HEK293 (cell line): ENCODE data around the gene SLC41A1.
"Not testable (repeated sequence)": the region's sequence is repeated elsewhere in the genome, so short reads cannot be mapped to it uniquely, and the experiment has no call there.

Source experiments
- CTCF ChIA-PET: fragments of 350-600 bp; formaldehyde crosslinking; extraction: SDS; loops from one replicate; lab custom pipeline; 2021; ENCODE audit warnings: antibody characterized with exemption; lab: Yijun Ruan, JAX
- POLR2A ChIA-PET: fragments of 300-600 bp; formaldehyde crosslinking; extraction: SDS; loops from one replicate; lab custom pipeline; 2020; ENCODE audit warnings: antibody characterized with exemption, inconsistent platforms; lab: Yijun Ruan, JAX
- H3K27ac ChIP-seq: fragments of 200-500 bp; sonication (Bioruptor generic); 2 replicates; pipeline ENCODE4 v1.5.1; 2014; ENCODE audit warnings: low read depth, low read length, control low read depth, inconsistent platforms; ENCODE audit errors: extremely low read depth
- H3K36me3 ChIP-seq, 2 experiments: fragments of 200-500 bp in 1 of 2; sonication (Bioruptor generic) in 1 of 2; 1 replicate in 1 of 2; 2 replicates in 1 of 2; pipeline ENCODE4 v1.5.1; 2014 to 2017; ENCODE audit warnings: inconsistent platforms in 2 of 2, low read length in 2 of 2; ENCODE audit not compliant: control insufficient read depth in 2 of 2, insufficient read depth in 1 of 2
- H3K4me1 ChIP-seq: fragments of 200-500 bp; sonication (Bioruptor generic); 2 replicates; pipeline ENCODE4 v1.5.1; 2014; ENCODE audit warnings: mild to moderate bottlenecking, low read length, inconsistent platforms; ENCODE audit not compliant: control insufficient read depth, insufficient read depth
- H3K4me3 ChIP-seq: 2 replicates; pipeline ENCODE4 v1.5.1; 2011; ENCODE audit warnings: low read depth, mild to moderate bottlenecking, control low read depth, low read length, moderate library complexity
- H3K9me3 ChIP-seq: fragments of 200-500 bp; sonication (Bioruptor generic); 2 replicates; pipeline ENCODE4 v1.5.1; 2014; ENCODE audit warnings: low read depth, low read length, inconsistent platforms; ENCODE audit not compliant: control insufficient read depth, insufficient read depth
- SCRT2 ChIP-seq: fragments of 450-650 bp; formaldehyde crosslinking; IDR thresholded peaks from 2 replicates; pipeline ENCODE4 v1.5.1; 2016; ENCODE audit warnings: missing biosample characterization, missing genetic modification characterization
- SETDB1 ChIP-seq: IDR thresholded peaks from one replicate; pipeline ENCODE4 v1.6.1; 2017; ENCODE audit warnings: mild to moderate bottlenecking, low read length, moderate library complexity, mixed read lengths; ENCODE audit not compliant: insufficient read length
- SP7 ChIP-seq: fragments of 450-650 bp; formaldehyde crosslinking; IDR thresholded peaks from 2 replicates; pipeline ENCODE4 v1.5.1; 2016; ENCODE audit warnings: missing biosample characterization, missing genetic modification characterization
- ZBTB21 ChIP-seq: fragments of 450-650 bp; formaldehyde crosslinking; IDR thresholded peaks from 2 replicates; pipeline ENCODE4 v1.5.1; 2017; ENCODE audit warnings: missing biosample characterization, missing genetic modification characterization
- ZFP37 ChIP-seq: fragments of 450-650 bp; formaldehyde crosslinking; IDR thresholded peaks from 2 replicates; pipeline ENCODE4 v1.5.1; 2016; ENCODE audit warnings: missing biosample characterization, missing genetic modification characterization
- ZNF174 ChIP-seq: fragments of 450-650 bp; formaldehyde crosslinking; IDR thresholded peaks from 2 replicates; pipeline ENCODE4 v1.5.0; 2017; ENCODE audit warnings: missing biosample characterization, mild to moderate bottlenecking, missing genetic modification characterization
- ZNF223 ChIP-seq: fragments of 450-650 bp; formaldehyde crosslinking; IDR thresholded peaks from 2 replicates; pipeline ENCODE4 v1.5.1; 2016; ENCODE audit warnings: missing biosample characterization, missing genetic modification characterization
- ZNF23 ChIP-seq: fragments of 450-650 bp; formaldehyde crosslinking; IDR thresholded peaks from 2 replicates; pipeline ENCODE4 v1.5.1; 2016; ENCODE audit warnings: missing biosample characterization, missing genetic modification characterization, borderline replicate concordance
- ZNF274 ChIP-seq, 2 experiments: fragments of 200-500 bp in 1 of 2; fragments of 450-650 bp in 1 of 2; sonication (Bioruptor generic) in 1 of 2; formaldehyde crosslinking in 1 of 2; IDR thresholded peaks; 2 replicates each; pipeline versions ENCODE4 v1.5.1 to v1.6.1; 2014 to 2016; ENCODE audit warnings: borderline replicate concordance in 1 of 2, inconsistent platforms in 1 of 2, low read length in 1 of 2, missing biosample characterization in 1 of 2, missing genetic modification characterization in 1 of 2
- ZNF366 ChIP-seq: fragments of 450-650 bp; formaldehyde crosslinking; conservative IDR thresholded peaks from 2 replicates; pipeline ENCODE4 v1.5.1; 2016; ENCODE audit warnings: missing biosample characterization, missing genetic modification characterization
- ZNF510 ChIP-seq: fragments of 450-650 bp; formaldehyde crosslinking; IDR thresholded peaks from 2 replicates; pipeline ENCODE4 v1.5.1; 2018; ENCODE audit warnings: mild to moderate bottlenecking, missing genetic modification characterization, missing biosample characterization; ENCODE audit not compliant: insufficient replicate concordance
- TF ChIP-seq, protein P1 (sequence below): fragments of 450-650 bp; IDR thresholded peaks from 2 replicates; pipeline ENCODE4 v1.5.1; 2018; ENCODE audit warnings: missing biosample characterization, missing genetic modification characterization
- TF ChIP-seq, protein P2 (sequence below): fragments of 450-650 bp; formaldehyde crosslinking; IDR thresholded peaks from 2 replicates; pipeline ENCODE4 v1.5.1; 2016; ENCODE audit warnings: missing biosample characterization, missing genetic modification characterization
- TF ChIP-seq, protein P3 (sequence below): fragments of 450-650 bp; formaldehyde crosslinking; conservative IDR thresholded peaks from 2 replicates; pipeline ENCODE4 v1.5.1; 2016; ENCODE audit warnings: low read depth, missing biosample characterization, missing genetic modification characterization

Gene SLC41A1

DNA sequence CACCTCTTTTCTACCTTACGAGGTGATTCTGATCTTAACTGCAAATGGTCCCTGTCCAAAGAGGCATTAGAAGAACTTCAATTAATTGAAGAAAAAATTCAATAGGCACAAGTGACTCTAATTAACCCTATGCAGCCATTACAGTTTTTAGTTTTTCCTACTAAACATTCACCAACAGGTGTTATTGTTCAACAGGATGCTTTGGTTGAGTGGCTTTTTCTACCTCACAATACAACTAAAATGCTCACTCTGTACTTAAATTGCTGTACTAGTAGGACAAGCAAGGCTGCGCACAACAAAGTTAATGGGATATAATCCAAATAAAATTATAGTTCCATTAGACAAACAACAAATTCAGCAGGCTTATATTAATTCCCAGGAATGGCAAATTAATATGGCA, 48.5 kb upstream of the SLC41A1 start:
- H3K36me3 ChIP-seq, result no peaks in the 10 kb centered on the region
- no peaks in the 10 kb centered on the region for H3K4me1 ChIP-seq
- H3K4me3 ChIP-seq, result no peak overlapping the region
- H3K9me3 ChIP-seq, result no peaks in the 10 kb centered on the region
- no peak overlapping the region for H3K27ac ChIP-seq
- ChIA-PET POLR2A (no interaction called here), CTCF (no interaction called here)
- TF ChIP-seq SCRT2 (tag by site-specific recombination) (peak; percentile 71), SETDB1 (peak; percentile 56), SP7 (tag by site-specific recombination) (no peak), ZNF274 (IDR thresholded peaks at IDR 0.05; ENCODE audit: low read length) (no peak), ZNF274 (tag by site-specific recombination; IDR thresholded peaks at IDR 0.05; ENCODE audit: borderline replicate concordance) (no peak), ZNF174 (tag by site-specific recombination) (no peak), ZBTB21 (tag by site-specific recombination) (no peak), ZFP37 (tag by site-specific recombination) (no peak)
- TF ChIP-seq, protein P1, sequence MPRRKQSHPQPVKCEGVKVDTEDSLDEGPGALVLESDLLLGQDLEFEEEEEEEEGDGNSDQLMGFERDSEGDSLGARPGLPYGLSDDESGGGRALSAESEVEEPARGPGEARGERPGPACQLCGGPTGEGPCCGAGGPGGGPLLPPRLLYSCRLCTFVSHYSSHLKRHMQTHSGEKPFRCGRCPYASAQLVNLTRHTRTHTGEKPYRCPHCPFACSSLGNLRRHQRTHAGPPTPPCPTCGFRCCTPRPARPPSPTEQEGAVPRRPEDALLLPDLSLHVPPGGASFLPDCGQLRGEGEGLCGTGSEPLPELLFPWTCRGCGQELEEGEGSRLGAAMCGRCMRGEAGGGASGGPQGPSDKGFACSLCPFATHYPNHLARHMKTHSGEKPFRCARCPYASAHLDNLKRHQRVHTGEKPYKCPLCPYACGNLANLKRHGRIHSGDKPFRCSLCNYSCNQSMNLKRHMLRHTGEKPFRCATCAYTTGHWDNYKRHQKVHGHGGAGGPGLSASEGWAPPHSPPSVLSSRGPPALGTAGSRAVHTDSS (tag by site-specific recombination), result no peak
- TF ChIP-seq, protein P2, sequence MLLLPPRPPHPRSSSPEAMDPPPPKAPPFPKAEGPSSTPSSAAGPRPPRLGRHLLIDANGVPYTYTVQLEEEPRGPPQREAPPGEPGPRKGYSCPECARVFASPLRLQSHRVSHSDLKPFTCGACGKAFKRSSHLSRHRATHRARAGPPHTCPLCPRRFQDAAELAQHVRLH (tag by site-specific recombination), result no peak

DNA sequence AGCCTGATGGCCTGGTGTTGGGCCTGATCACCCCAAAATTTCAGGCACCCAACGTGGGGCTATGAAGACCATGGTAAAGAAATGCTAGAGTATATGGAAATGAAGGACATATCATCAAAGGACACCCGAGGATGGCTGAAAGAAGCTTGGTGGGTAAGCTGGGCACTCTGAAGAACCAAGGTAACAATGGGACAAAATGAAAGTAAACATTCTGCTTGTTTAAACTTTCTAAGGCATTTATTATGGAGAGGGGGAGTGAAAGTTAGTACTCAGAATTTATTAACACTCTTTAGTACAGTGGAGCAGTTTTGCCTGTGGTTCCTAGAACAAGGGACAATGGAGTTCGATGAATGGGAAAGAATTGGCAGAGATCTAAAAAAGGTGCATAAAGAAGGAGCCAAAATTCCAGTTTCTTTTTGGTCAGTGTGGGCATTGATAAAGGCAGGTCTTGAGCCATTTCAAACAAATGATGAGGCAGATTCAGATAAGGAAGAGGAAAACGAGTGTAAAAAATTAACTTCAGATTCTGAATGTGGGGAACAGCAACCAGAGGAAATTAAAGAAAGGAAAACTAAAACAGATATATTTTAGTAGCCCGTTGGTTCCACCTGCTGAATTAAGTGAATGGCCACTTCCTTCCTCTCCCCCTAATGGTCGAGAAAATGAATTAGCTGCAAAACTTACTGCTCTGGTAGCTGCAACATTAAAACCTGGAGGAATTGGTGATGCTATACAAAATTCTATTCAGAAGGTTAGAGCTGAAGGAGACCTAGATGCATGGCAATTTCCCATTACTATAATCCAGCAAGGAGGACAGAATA, 45.4 kb upstream of the SLC41A1 start:
- TF ChIP-seq ZNF23 (tag by site-specific recombination) (no peak), ZNF366 (tag by site-specific recombination) (no peak), ZNF223 (tag by site-specific recombination) (no peak), ZNF510 (no peak)
- TF ChIP-seq, protein P3, sequence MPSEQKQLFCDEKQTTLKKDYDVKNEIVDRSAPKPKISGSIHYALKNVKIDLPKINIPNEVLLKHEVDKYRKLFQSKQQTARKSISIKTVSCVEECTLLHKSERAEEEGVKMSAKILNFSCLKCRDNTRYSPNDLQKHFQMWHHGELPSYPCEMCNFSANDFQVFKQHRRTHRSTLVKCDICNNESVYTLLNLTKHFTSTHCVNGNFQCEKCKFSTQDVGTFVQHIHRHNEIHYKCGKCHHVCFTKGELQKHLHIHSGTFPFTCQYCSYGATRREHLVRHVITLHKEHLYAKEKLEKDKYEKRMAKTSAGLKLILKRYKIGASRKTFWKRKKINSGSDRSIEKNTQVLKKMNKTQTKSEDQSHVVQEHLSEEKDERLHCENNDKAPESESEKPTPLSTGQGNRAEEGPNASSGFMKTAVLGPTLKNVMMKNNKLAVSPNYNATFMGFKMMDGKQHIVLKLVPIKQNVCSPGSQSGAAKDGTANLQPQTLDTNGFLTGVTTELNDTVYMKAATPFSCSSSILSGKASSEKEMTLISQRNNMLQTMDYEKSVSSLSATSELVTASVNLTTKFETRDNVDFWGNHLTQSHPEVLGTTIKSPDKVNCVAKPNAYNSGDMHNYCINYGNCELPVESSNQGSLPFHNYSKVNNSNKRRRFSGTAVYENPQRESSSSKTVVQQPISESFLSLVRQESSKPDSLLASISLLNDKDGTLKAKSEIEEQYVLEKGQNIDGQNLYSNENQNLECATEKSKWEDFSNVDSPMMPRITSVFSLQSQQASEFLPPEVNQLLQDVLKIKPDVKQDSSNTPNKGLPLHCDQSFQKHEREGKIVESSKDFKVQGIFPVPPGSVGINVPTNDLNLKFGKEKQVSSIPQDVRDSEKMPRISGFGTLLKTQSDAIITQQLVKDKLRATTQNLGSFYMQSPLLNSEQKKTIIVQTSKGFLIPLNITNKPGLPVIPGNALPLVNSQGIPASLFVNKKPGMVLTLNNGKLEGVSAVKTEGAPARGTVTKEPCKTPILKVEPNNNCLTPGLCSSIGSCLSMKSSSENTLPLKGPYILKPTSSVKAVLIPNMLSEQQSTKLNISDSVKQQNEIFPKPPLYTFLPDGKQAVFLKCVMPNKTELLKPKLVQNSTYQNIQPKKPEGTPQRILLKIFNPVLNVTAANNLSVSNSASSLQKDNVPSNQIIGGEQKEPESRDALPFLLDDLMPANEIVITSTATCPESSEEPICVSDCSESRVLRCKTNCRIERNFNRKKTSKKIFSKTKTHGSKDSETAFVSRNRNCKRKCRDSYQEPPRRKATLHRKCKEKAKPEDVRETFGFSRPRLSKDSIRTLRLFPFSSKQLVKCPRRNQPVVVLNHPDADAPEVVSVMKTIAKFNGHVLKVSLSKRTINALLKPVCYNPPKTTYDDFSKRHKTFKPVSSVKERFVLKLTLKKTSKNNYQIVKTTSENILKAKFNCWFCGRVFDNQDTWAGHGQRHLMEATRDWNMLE (tag by site-specific recombination), result no peak
- Histone ChIP-seq H3K4me1 (no peaks in the 10 kb centered on the region), H3K4me3 (no peak overlapping the region), H3K36me3 (no peaks in the 10 kb centered on the region), H3K9me3 (no peaks in the 10 kb centered on the region), H3K27ac (no peak overlapping the region)
- CTCF ChIA-PET, result interaction anchor here (1.0 to 2.1 kb wide), 3 partner anchors 49 to 119 kb away, joined by 3 to 8 read pairs (median 3); no protein-coding TSS in a partner anchor
- POLR2A ChIA-PET, result no interaction called here

DNA sequence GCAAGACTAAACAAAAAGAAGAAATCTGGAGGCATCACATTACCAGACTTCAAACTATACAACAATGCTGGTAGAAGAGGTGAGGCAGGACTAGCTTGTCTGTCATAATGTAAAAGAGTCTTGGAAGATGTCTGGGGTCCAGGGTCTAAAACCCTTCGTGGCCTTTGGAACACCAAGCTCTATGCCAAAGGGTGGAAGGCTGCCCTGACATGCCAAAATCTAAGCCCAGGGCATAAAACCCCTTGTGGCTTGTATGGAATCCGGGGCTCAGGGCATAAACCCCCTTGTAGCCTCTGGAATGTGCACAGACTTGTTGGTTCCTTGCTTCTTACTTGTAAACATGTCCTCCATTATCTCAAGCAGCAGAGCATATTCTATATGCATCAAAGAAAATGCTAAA, 44.5 kb upstream of the SLC41A1 start:
- CTCF ChIA-PET, result interaction anchor here (0.6 to 2.1 kb wide), 3 partner anchors 32 to 120 kb away, joined by 3 to 8 read pairs (median 3); no protein-coding TSS in a partner anchor
- H3K9me3 ChIP-seq, H3K4me3 ChIP-seq, H3K4me1 ChIP-seq, H3K36me3 ChIP-seq, POLR2A ChIA-PET, H3K27ac ChIP-seq: not testable (repeated sequence)
